ENCODE measurements around the gene CKS1B. TPM values are rescaled to one million over a fixed set of nuclear protein-coding genes. Genes with fewer than 3 reads are reported as not detected.

Gene CKS1B
- polyA plus RNA-seq, 1 donor from 2014 or later: 102 TPM

- Mint-ChIP-seq H3K4me3 (peak overlapping the region in 2 of 4 donors; percentile 35 to 63), H3K27ac (peak overlapping the region in 1 of 3 donors; percentile 72), H3K4me1 (peaks cover 32 to 49% (median 35%) of the 10 kb centered on the region in 3 donors), H3K27me3 (no peaks in the 10 kb centered on the region), H3K9me3 (no peaks in the 10 kb centered on the region), H3K36me3 (peaks cover 6% of the 10 kb centered on the region)
Measured at GRCh38 chr1:155013632-155014031, 39.2 kb downstream of the CKS1B start.

GRCh38 chr1:155014709-155015508 is 40.4 kb downstream of the CKS1B start:
- peak overlapping the region in 3 of 4 donors; percentile 39 to 90 (median 63) for H3K4me3 Mint-ChIP-seq

GRCh38 chr1:155015527-155016230 is 41.2 kb downstream of the CKS1B start:
- H3K4me3 Mint-ChIP-seq: peak overlapping the region; percentile 65 to 90 (median 70)
- peaks cover 2% of the 10 kb centered on the region for H3K36me3 Mint-ChIP-seq
- H3K4me1 Mint-ChIP-seq: peaks cover 25 to 43% (median 26%) of the 10 kb centered on the region in 3 donors
- H3K27ac Mint-ChIP-seq: peak overlapping the region; percentile 78 to 93 (median 87)
- no peaks in the 10 kb centered on the region for H3K27me3 Mint-ChIP-seq
- H3K9me3 Mint-ChIP-seq: no peaks in the 10 kb centered on the region

More at GRCh38 chr1:155014709-155015508, 40.4 kb downstream of the CKS1B start:
- Mint-ChIP-seq H3K9me3 (no peaks in the 10 kb centered on the region), H3K27ac (peak overlapping the region in 2 of 3 donors; percentile 78 to 84), H3K36me3 (peaks cover 2% of the 10 kb centered on the region), H3K4me1 (peaks cover 27 to 45% (median 31%) of the 10 kb centered on the region in 3 donors), H3K27me3 (no peaks in the 10 kb centered on the region)

GRCh38 chr1:155016231-155016831 is 41.9 kb downstream of the CKS1B start:
- Mint-ChIP-seq H3K4me1 (peaks cover 25 to 40% (median 26%) of the 10 kb centered on the region in 3 donors), H3K27ac (peak overlapping the region; percentile 78 to 93 (median 87)), H3K27me3 (no peaks in the 10 kb centered on the region), H3K4me3 (peak overlapping the region; percentile 65 to 90 (median 79)), H3K36me3 (peaks cover 2% of the 10 kb centered on the region), H3K9me3 (no peaks in the 10 kb centered on the region)

GRCh38 chr1:155017041-155017945 is 42.8 kb downstream of the CKS1B start:
- Mint-ChIP-seq H3K27ac (peak overlapping the region; percentile 78 to 93 (median 87)), H3K9me3 (no peaks in the 10 kb centered on the region), H3K27me3 (no peaks in the 10 kb centered on the region), H3K4me1 (peaks cover 25 to 38% (median 30%) of the 10 kb centered on the region in 3 donors), H3K4me3 (peak overlapping the region; percentile 76 to 91 (median 90)), H3K36me3 (peaks cover 2% of the 10 kb centered on the region)

- Mint-ChIP-seq H3K36me3 (peaks cover 2% of the 10 kb centered on the region), H3K9me3 (no peaks in the 10 kb centered on the region), H3K4me1 (peaks cover 18 to 32% (median 30%) of the 10 kb centered on the region in 3 donors), H3K27ac (peak overlapping the region; percentile 76 to 81 (median 78)), H3K27me3 (no peaks in the 10 kb centered on the region), H3K4me3 (peak overlapping the region; percentile 76 to 91 (median 90))
Measured at GRCh38 chr1:155017946-155018316, 43.5 kb downstream of the CKS1B start.

GRCh38 chr1:155018617-155019348 is 44.3 kb downstream of the CKS1B start:
- no peaks in the 10 kb centered on the region for H3K27me3 Mint-ChIP-seq
- H3K4me1 Mint-ChIP-seq: peaks cover 14 to 28% (median 27%) of the 10 kb centered on the region in 3 donors
- H3K36me3 Mint-ChIP-seq: peaks cover 2% of the 10 kb centered on the region
- H3K27ac Mint-ChIP-seq: peak overlapping the region; percentile 49 to 69 (median 59)
- no peaks in the 10 kb centered on the region for H3K9me3 Mint-ChIP-seq
- H3K4me3 Mint-ChIP-seq: peak overlapping the region in 3 of 4 donors; percentile 53 to 77 (median 74)

GRCh38 chr1:155019377-155020245 is 45.1 kb downstream of the CKS1B start:
- Mint-ChIP-seq H3K27me3 (no peaks in the 10 kb centered on the region), H3K9me3 (no peaks in the 10 kb centered on the region), H3K4me3 (peak overlapping the region in 3 of 4 donors; percentile 23 to 77 (median 53)), H3K27ac (peak overlapping the region; percentile 49 to 69 (median 59)), H3K4me1 (peaks cover 7 to 22% (median 19%) of the 10 kb centered on the region in 3 donors), H3K36me3 (peaks cover 2% of the 10 kb centered on the region)

GRCh38 chr1:155022136-155022926 is 47.9 kb downstream of the CKS1B start:
- peaks cover 2% of the 10 kb centered on the region for H3K36me3 Mint-ChIP-seq
- no peaks in the 10 kb centered on the region for H3K27me3 Mint-ChIP-seq
- peaks cover 0 to 9% (median 7%) of the 10 kb centered on the region in 3 donors for H3K4me1 Mint-ChIP-seq
- no peak overlapping the region for H3K4me3 Mint-ChIP-seq
- peak overlapping the region in 2 of 3 donors; percentile 45 to 82 for H3K27ac Mint-ChIP-seq
- H3K9me3 Mint-ChIP-seq: no peaks in the 10 kb centered on the region

- Mint-ChIP-seq H3K27ac (peak overlapping the region in 2 of 3 donors; percentile 45 to 82), H3K36me3 (peaks cover 2% of the 10 kb centered on the region), H3K27me3 (no peaks in the 10 kb centered on the region), H3K9me3 (no peaks in the 10 kb centered on the region), H3K4me3 (no peak overlapping the region), H3K4me1 (peaks cover 0 to 7% (median 6%) of the 10 kb centered on the region in 3 donors)
Measured at GRCh38 chr1:155022927-155023236, 48.4 kb downstream of the CKS1B start.

GRCh38 chr1:155023627-155024026 is 49.1 kb downstream of the CKS1B start:
- Mint-ChIP-seq H3K36me3 (peaks cover 2% of the 10 kb centered on the region), H3K27ac (no peak overlapping the region), H3K27me3 (no peaks in the 10 kb centered on the region), H3K4me1 (peaks cover 0 to 7% (median 2%) of the 10 kb centered on the region in 3 donors), H3K4me3 (no peak overlapping the region), H3K9me3 (no peaks in the 10 kb centered on the region)

- H3K27me3 Mint-ChIP-seq: peaks cover 1% of the 10 kb centered on the region
- H3K9me3 Mint-ChIP-seq: no peaks in the 10 kb centered on the region
- no peak overlapping the region for H3K4me3 Mint-ChIP-seq
- H3K36me3 Mint-ChIP-seq: peaks cover 2% of the 10 kb centered on the region
- H3K4me1 Mint-ChIP-seq: peaks cover 0 to 7% (median 2%) of the 10 kb centered on the region in 3 donors
- no peak overlapping the region for H3K27ac Mint-ChIP-seq
Measured at GRCh38 chr1:155024315-155024714, 49.8 kb downstream of the CKS1B start.
